Stimulated activated naive CD4-positive, alpha-beta T cell treated with Interleukin-2 at 50 U/mL for 16 hours (primary cell): Measurements from ENCODE around the gene SVBP.
"Not testable (repeated sequence)": the region's sequence is repeated elsewhere in the genome, so short reads cannot be mapped to it uniquely, and the experiment has no call there.

ENCODE experiments used
- DNase-seq: peaks from one replicate; lab custom pipeline; 2025; lab: John Stamatoyannopoulos, UW

Gene SVBP

GRCh38 chr1:42816585-42817439 lies at the start of gene SVBP, which contains the start of gene ERMAP:
Gene SVBP, minus strand, starts transcription at chr1:42817397. Its CDS starts 853 bp downstream, at chr1:42816544.
Gene ERMAP, plus strand, starts transcription at chr1:42817122. Its CDS starts 13,327 bp downstream, at chr1:42830449.
- DNase-seq = peak; percentile 89

- no peak for DNase-seq
Measured at GRCh38 chr1:42866549-42866948, 49.4 kb upstream of the SVBP start.

- DNase-seq = no peak
Measured at GRCh38 chr1:42861014-42861399, 43.8 kb upstream of the SVBP start.

GRCh38 chr1:42860339-42861013 lies 43.3 kb upstream of the SVBP start:
- no peak for DNase-seq

GRCh38 chr1:42859366-42859765 lies 42.2 kb upstream of the SVBP start:
- not testable (repeated sequence) for DNase-seq

GRCh38 chr1:42856554-42856953 lies 39.4 kb upstream of the SVBP start:
- DNase-seq = not testable (repeated sequence)

GRCh38 chr1:42853116-42853884 lies 36.1 kb upstream of the SVBP start:
- no peak for DNase-seq

- DNase-seq = no peak
Measured at GRCh38 chr1:42852608-42852980, 35.4 kb upstream of the SVBP start.

GRCh38 chr1:42851960-42852607 lies 34.9 kb upstream of the SVBP start:
- DNase-seq = no peak

GRCh38 chr1:42851420-42851819 lies 34.2 kb upstream of the SVBP start:
- DNase-seq = no peak

- no peak for DNase-seq
Measured at GRCh38 chr1:42849944-42850343, 32.7 kb upstream of the SVBP start.

GRCh38 chr1:42848823-42849537 lies 31.8 kb upstream of the SVBP start:
- DNase-seq = no peak

- DNase-seq = no peak
Measured at GRCh38 chr1:42847721-42848460, 30.7 kb upstream of the SVBP start.

GRCh38 chr1:42847111-42847595 lies 30.0 kb upstream of the SVBP start:
- no peak for DNase-seq

GRCh38 chr1:42846257-42847110 lies 29.3 kb upstream of the SVBP start, which contains the start of gene ZNF691:
Gene ZNF691, plus strand, starts transcription at chr1:42846613. Its CDS starts 3,046 bp downstream, at chr1:42849659.
- DNase-seq = peak; percentile 89

- no peak for DNase-seq
Measured at GRCh38 chr1:42845866-42846256, 28.7 kb upstream of the SVBP start.

GRCh38 chr1:42845193-42845592 lies 28.0 kb upstream of the SVBP start:
- no peak for DNase-seq

GRCh38 chr1:42844592-42845140 lies 27.5 kb upstream of the SVBP start:
- DNase-seq = no peak
